H9 (cell line): Measurements from ENCODE around the gene CTF1. TPM values are rescaled to one million over a fixed set of nuclear protein-coding genes. Genes with fewer than 3 reads are reported as not detected.

ENCODE experiments used
- DNase-seq: peaks from one replicate; pipeline ENCODE4 v3.0.0-alpha.2; 2017
- H2AFZ ChIP-seq: one replicate; pipeline ENCODE4 v1.6.1; 2013; ENCODE audit warnings: mild to moderate bottlenecking, low read length, control low read depth, moderate library complexity
- H2AK5ac ChIP-seq: 2 replicates; pipeline ENCODE4 v1.6.1; 2013; ENCODE audit warnings: low read length, control low read depth, mixed read lengths; ENCODE audit not compliant: insufficient read length
- H2BK120ac ChIP-seq: one replicate; pipeline ENCODE4 v1.6.1; 2013; ENCODE audit warnings: low read depth, mild to moderate bottlenecking, low read length, control low read depth, inconsistent platforms; ENCODE audit not compliant: poor library complexity, severe bottlenecking
- H2BK12ac ChIP-seq: 2 replicates; pipeline ENCODE4 v1.6.1; 2013; ENCODE audit warnings: low read length, control low read depth, mixed read lengths, low read depth; ENCODE audit not compliant: insufficient read length
- H2BK15ac ChIP-seq: 2 replicates; pipeline ENCODE4 v1.6.1; 2013; ENCODE audit warnings: low read depth, low read length, control low read depth
- H2BK20ac ChIP-seq: one replicate; pipeline ENCODE4 v1.6.1; 2013; ENCODE audit warnings: low read depth, mild to moderate bottlenecking, low read length, control low read depth, inconsistent platforms; ENCODE audit not compliant: poor library complexity, severe bottlenecking
- H2BK5ac ChIP-seq: 2 replicates; pipeline ENCODE4 v1.6.1; 2013; ENCODE audit warnings: low read length, control low read depth, mixed read lengths; ENCODE audit not compliant: insufficient read length
- H3K14ac ChIP-seq: 2 replicates; pipeline ENCODE4 v1.6.1; 2013; ENCODE audit warnings: low read length, control low read depth; ENCODE audit not compliant: insufficient read depth
- H3K18ac ChIP-seq: 2 replicates; pipeline ENCODE4 v1.6.1; 2013; ENCODE audit warnings: low read depth, mild to moderate bottlenecking, mixed read lengths, low read length, control low read depth; ENCODE audit not compliant: insufficient read length
- H3K23ac ChIP-seq: 2 replicates; pipeline ENCODE4 v1.6.1; 2013; ENCODE audit warnings: low read length, control low read depth, mixed read lengths, low read depth; ENCODE audit not compliant: insufficient read length
- H3K23me2 ChIP-seq: 2 replicates; pipeline ENCODE4 v1.6.1; 2013; ENCODE audit warnings: low read depth, mild to moderate bottlenecking, mixed read lengths, low read length, control low read depth; ENCODE audit not compliant: insufficient read length, poor library complexity, severe bottlenecking
- H3K27ac ChIP-seq: 2 replicates; pipeline ENCODE4 v1.5.1; 2013; ENCODE audit warnings: low read length, control low read depth, mixed read lengths, low read depth; ENCODE audit not compliant: insufficient read length
- H3K27me3 ChIP-seq: 2 replicates; pipeline ENCODE4 v1.6.1; 2013; ENCODE audit warnings: low read length, control low read depth, inconsistent platforms; ENCODE audit not compliant: insufficient read depth
- H3K4ac ChIP-seq: 2 replicates; pipeline ENCODE4 v1.6.1; 2013; ENCODE audit warnings: low read depth, mild to moderate bottlenecking, control low read depth, inconsistent platforms, low read length, moderate library complexity
- H3K4me1 ChIP-seq: 2 replicates; pipeline ENCODE4 v1.6.1; 2013; ENCODE audit warnings: low read length, control low read depth, inconsistent platforms; ENCODE audit not compliant: insufficient read depth
- H3K4me2 ChIP-seq: 2 replicates; pipeline ENCODE4 v1.6.1; 2013; ENCODE audit warnings: low read length, control low read depth, mixed read lengths; ENCODE audit not compliant: insufficient read length, insufficient read depth
- H3K56ac ChIP-seq: 2 replicates; pipeline ENCODE4 v1.6.1; 2013; ENCODE audit warnings: low read depth, mild to moderate bottlenecking, mixed read lengths, low read length, control low read depth; ENCODE audit not compliant: insufficient read length
- H3K79me1 ChIP-seq: 2 replicates; pipeline ENCODE4 v1.6.1; 2013; ENCODE audit warnings: low read depth, mild to moderate bottlenecking, moderate library complexity, low read length, control low read depth, inconsistent platforms; ENCODE audit not compliant: insufficient read depth, poor library complexity, severe bottlenecking
- H3K79me2 ChIP-seq: 2 replicates; pipeline ENCODE4 v1.6.1; 2013; ENCODE audit warnings: low read length, control low read depth, inconsistent platforms; ENCODE audit not compliant: insufficient read depth
- H3K9ac ChIP-seq: 2 replicates; pipeline ENCODE4 v1.6.1; 2013; ENCODE audit warnings: low read length, control low read depth, mixed read lengths; ENCODE audit not compliant: insufficient read length; ENCODE audit errors: extremely low read depth
- H3K9me3 ChIP-seq: one replicate; pipeline ENCODE4 v1.6.1; 2013; ENCODE audit warnings: low read depth, low read length, inconsistent platforms; ENCODE audit not compliant: control insufficient read depth
- H3T11ph ChIP-seq: one replicate; pipeline ENCODE4 v1.6.1; 2013; ENCODE audit warnings: mild to moderate bottlenecking, low read length, control low read depth, inconsistent platforms
- H4K20me1 ChIP-seq: one replicate; pipeline ENCODE4 v1.6.1; 2013; ENCODE audit not compliant: control insufficient read depth, insufficient read length, insufficient read depth
- H4K5ac ChIP-seq: 2 replicates; pipeline ENCODE4 v1.6.1; 2013; ENCODE audit warnings: low read depth, mild to moderate bottlenecking, mixed read lengths, low read length, control low read depth; ENCODE audit not compliant: insufficient read length
- H4K8ac ChIP-seq: replicated peaks from 2 replicates; pipeline ENCODE4 v1.6.1; 2013; ENCODE audit warnings: low read length, control low read depth, mixed read lengths, low read depth; ENCODE audit not compliant: insufficient read length
- H4K91ac ChIP-seq: 2 replicates; pipeline ENCODE4 v1.6.1; 2013; ENCODE audit warnings: low read depth, mild to moderate bottlenecking, moderate library complexity, mixed read lengths, low read length, control low read depth; ENCODE audit not compliant: insufficient read length
- H3K27ac Mint-ChIP-seq, 3 experiments: 2 replicates in 2 of 3; 3 replicates in 1 of 3; pipeline ENCODE4 v1.8.0; 2020 to 2021; ENCODE audit warnings: mixed read lengths in 3 of 3, mild to moderate bottlenecking in 1 of 3, moderate library complexity in 1 of 3
- H3K27me3 Mint-ChIP-seq: 2 replicates; pipeline ENCODE4 v1.8.0; 2021; ENCODE audit warnings: low read depth, mild to moderate bottlenecking, moderate library complexity, mixed read lengths
- H3K36me3 Mint-ChIP-seq, 3 experiments: 2 replicates in 2 of 3; 3 replicates in 1 of 3; pipeline ENCODE4 v1.8.0; 2020 to 2021; ENCODE audit warnings: low read depth in 3 of 3, mixed read lengths in 3 of 3; ENCODE audit not compliant: insufficient read depth in 1 of 3
- H3K4me1 Mint-ChIP-seq, 2 experiments: 2 replicates each; pipeline ENCODE4 v1.8.0; 2020; ENCODE audit warnings: mixed read lengths in 2 of 2
- H3K4me3 Mint-ChIP-seq, 2 experiments: 2 replicates in 1 of 2; 3 replicates in 1 of 2; pipeline ENCODE4 v1.8.0; 2020 to 2021; ENCODE audit warnings: mild to moderate bottlenecking in 2 of 2, mixed read lengths in 2 of 2, moderate library complexity in 1 of 2
- H3K9me3 Mint-ChIP-seq, 2 experiments: 2 replicates in 1 of 2; 3 replicates in 1 of 2; pipeline ENCODE4 v1.8.0; 2020; ENCODE audit warnings: mild to moderate bottlenecking in 2 of 2, mixed read lengths in 2 of 2, moderate library complexity in 1 of 2
- WGBS: extraction: QIAGEN DNeasy Blood & Tissue Kit; methylation state at CpG from one replicate; pipeline ENCODE4 v1.1.7; 2013; ENCODE audit warnings: missing lambda C conversion rate, low lambda C conversion rate, mixed read lengths; ENCODE audit not compliant: insufficient read length; ENCODE audit errors: extremely low coverage; 5-methylcytosine and 5-hydroxymethylcytosine counted together
- total RNA-seq: library from RNA; stranded (reverse); gene quantifications from 2 replicates; pipeline ENCODE4 v1.2.1, GENCODE V29; 2021
- TF ChIP-seq, protein P1 (sequence below): fragments of 200-600 bp; sonication (generic); conservative IDR thresholded peaks from 3 replicates; pipeline ENCODE4 v1.8.0; 2021; ENCODE audit warnings: antibody characterized with exemption, mild to moderate bottlenecking

The CTF1 gene
- total RNA-seq, 1 experiment from 2014 or later: 0.72 TPM

- TF ChIP-seq, protein P1, sequence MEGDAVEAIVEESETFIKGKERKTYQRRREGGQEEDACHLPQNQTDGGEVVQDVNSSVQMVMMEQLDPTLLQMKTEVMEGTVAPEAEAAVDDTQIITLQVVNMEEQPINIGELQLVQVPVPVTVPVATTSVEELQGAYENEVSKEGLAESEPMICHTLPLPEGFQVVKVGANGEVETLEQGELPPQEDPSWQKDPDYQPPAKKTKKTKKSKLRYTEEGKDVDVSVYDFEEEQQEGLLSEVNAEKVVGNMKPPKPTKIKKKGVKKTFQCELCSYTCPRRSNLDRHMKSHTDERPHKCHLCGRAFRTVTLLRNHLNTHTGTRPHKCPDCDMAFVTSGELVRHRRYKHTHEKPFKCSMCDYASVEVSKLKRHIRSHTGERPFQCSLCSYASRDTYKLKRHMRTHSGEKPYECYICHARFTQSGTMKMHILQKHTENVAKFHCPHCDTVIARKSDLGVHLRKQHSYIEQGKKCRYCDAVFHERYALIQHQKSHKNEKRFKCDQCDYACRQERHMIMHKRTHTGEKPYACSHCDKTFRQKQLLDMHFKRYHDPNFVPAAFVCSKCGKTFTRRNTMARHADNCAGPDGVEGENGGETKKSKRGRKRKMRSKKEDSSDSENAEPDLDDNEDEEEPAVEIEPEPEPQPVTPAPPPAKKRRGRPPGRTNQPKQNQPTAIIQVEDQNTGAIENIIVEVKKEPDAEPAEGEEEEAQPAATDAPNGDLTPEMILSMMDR: no peak
- Histone ChIP-seq H3K27ac (no peak overlapping the region), H3K9me3 (no peaks in the 10 kb centered on the region), H2AK5ac (no peak overlapping the region), H2BK120ac (no peak overlapping the region), H3K23ac (no peak overlapping the region), H3K14ac (no peak overlapping the region; the same call in 1 of the 2 replicates), H4K5ac (no peak overlapping the region), H2AFZ (no peak overlapping the region), H2BK12ac (no peak overlapping the region), H3K27me3 (peaks cover 4% of the 10 kb centered on the region; the same call in 1 of the 2 replicates), H3T11ph (no peak overlapping the region), H3K56ac (no peak overlapping the region), H4K91ac (no peak overlapping the region), H3K4ac (no peak overlapping the region), H3K18ac (no peak overlapping the region), H3K4me2 (peak overlapping the region; percentile 91), H2BK5ac (no peak overlapping the region), H4K20me1 (no peaks in the 10 kb centered on the region), H2BK15ac (no peak overlapping the region), H3K79me1 (no peaks in the 10 kb centered on the region), H3K23me2 (peaks cover 15% of the 10 kb centered on the region), H2BK20ac (no peak overlapping the region), H3K9ac (no peak overlapping the region), H3K79me2 (no peaks in the 10 kb centered on the region), H4K8ac (no peak overlapping the region), H3K4me1 (no peaks in the 10 kb centered on the region)
- no peaks in the 10 kb centered on the region; a peak in 1 of 5 replicates for H3K9me3 Mint-ChIP-seq
- H3K27me3 Mint-ChIP-seq: peaks cover 47% of the 10 kb centered on the region
- DNase-seq: no peak
- no CpG with 5 or more reads among the region's 23 CpGs for WGBS
- peaks cover 2 to 11% (median 8%) of the 10 kb centered on the region in 3 experiments; a peak in 6 of 7 replicates for H3K36me3 Mint-ChIP-seq
- peak overlapping the region; percentile 88 to 98 for H3K4me3 Mint-ChIP-seq
- H3K4me1 Mint-ChIP-seq: peaks cover 13 to 18% of the 10 kb centered on the region in 2 experiments
- H3K27ac Mint-ChIP-seq: no peak overlapping the region
These were observed 22.1 kb upstream of the CTF1 start for GRCh38 chr16:30874244-30874820.
